CD4-positive, alpha-beta T cell (primary cell): Measurements from ENCODE around the gene RUFY2. TPM values are rescaled to one million over a fixed set of nuclear protein-coding genes. Genes with fewer than 3 reads are reported as not detected.

ENCODE experiments used
- ATAC-seq: fragments of 200-7000 bp; cut with Tn5 transposase; one replicate; pipeline ENCODE4 v1.10.0; 2022; ENCODE audit warnings: mild to moderate bottlenecking; ENCODE audit not compliant: poor library complexity
- CTCF ChIA-PET: fragments of 350-600 bp; sonication (Branson Sonifier 250); formaldehyde crosslinking; loops from one replicate; lab custom pipeline; 2021; ENCODE audit warnings: antibody characterized with exemption, inconsistent platforms; lab: Charles Lee
- POLR2A ChIA-PET: fragments of 350-600 bp; sonication (Branson Sonifier 250); formaldehyde crosslinking; loops from one replicate; lab custom pipeline; 2021; ENCODE audit warnings: antibody characterized with exemption, inconsistent platforms; lab: Charles Lee
- DNase-seq, 14 experiments: peaks; one replicate each; pipeline ENCODE4 v3.0.0-alpha.2; 2013 to 2020; ENCODE audit warnings: mixed read lengths in 2 of 14
- H3K27ac ChIP-seq, 2 donors: one replicate each; pipeline versions ENCODE4 v1.5.1 to v1.7.0; 2013; ENCODE audit warnings: low read length in 2 of 2, low read depth in 1 of 2, mild to moderate bottlenecking in 1 of 2
- H3K27me3 ChIP-seq, 2 experiments: 1 replicate in 1 of 2; 2 replicates in 1 of 2; pipeline versions ENCODE4 v1.6.1 to v1.7.0; 2013; ENCODE audit warnings: low read length in 2 of 2, control low read depth in 1 of 2, mild to moderate bottlenecking in 1 of 2, moderate library complexity in 1 of 2; ENCODE audit not compliant: insufficient read depth in 2 of 2, control insufficient read depth in 1 of 2
- H3K36me3 ChIP-seq: one replicate; pipeline ENCODE4 v1.6.1; 2013; ENCODE audit warnings: low read length, control low read depth; ENCODE audit not compliant: insufficient read depth
- H3K4me1 ChIP-seq: one replicate; pipeline ENCODE4 v1.6.1; 2013; ENCODE audit warnings: low read length, control low read depth; ENCODE audit not compliant: insufficient read depth
- H3K4me3 ChIP-seq: one replicate; pipeline ENCODE4 v1.5.1; 2013; ENCODE audit warnings: mild to moderate bottlenecking, low read length, moderate library complexity
- H3K9me3 ChIP-seq, 2 experiments: 1 replicate in 1 of 2; 2 replicates in 1 of 2; pipeline versions ENCODE4 v1.6.1 to v1.7.0; 2013; ENCODE audit warnings: low read length in 2 of 2, mild to moderate bottlenecking in 2 of 2, control low read depth in 1 of 2, moderate library complexity in 1 of 2; ENCODE audit not compliant: control insufficient read depth in 1 of 2, insufficient read depth in 1 of 2
- H3K27ac Mint-ChIP-seq: one replicate; pipeline ENCODE4 v1.8.0; 2020; ENCODE audit warnings: mixed read lengths
- H3K27me3 Mint-ChIP-seq: one replicate; pipeline ENCODE4 v1.8.0; 2021; ENCODE audit warnings: mixed read lengths
- H3K36me3 Mint-ChIP-seq: one replicate; pipeline ENCODE4 v1.8.0; 2021; ENCODE audit warnings: low read depth, mixed read lengths
- H3K4me1 Mint-ChIP-seq: one replicate; pipeline ENCODE4 v1.8.0; 2021; ENCODE audit warnings: low read depth, mixed read lengths
- H3K4me3 Mint-ChIP-seq: one replicate; pipeline ENCODE4 v1.8.0; 2020; ENCODE audit warnings: mild to moderate bottlenecking, mixed read lengths
- H3K9me3 Mint-ChIP-seq: one replicate; pipeline ENCODE4 v1.8.0; 2020; ENCODE audit warnings: mixed read lengths
- intact Hi-C, 2 experiments: fragments of 100-400 bp; cut with DNase I in 1 of 2; cut with micrococcal nuclease in 1 of 2; formaldehyde crosslinking; loops; one replicate each; pipeline versions ENCODE4 v1.15.1 to v1.9.0; 2023 to 2025; cut with DNase I, micrococcal nuclease
- total RNA-seq, 174 experiments: library from RNA in 2 of 174; stranded (reverse) in 2 of 174; gene quantifications; one replicate each; pipeline ENCODE4 v1.2.3 and lab custom pipeline; 2021 to 2026
- TF ChIP-seq, protein P1 (sequence below): fragments of 200-600 bp; IDR thresholded peaks from one replicate; pipeline ENCODE4 v1.8.0; 2022; ENCODE audit warnings: antibody characterized with exemption, mild to moderate bottlenecking

RUFY2 gene
- total RNA-seq, 2 experiments from 2014 or later = 10.7 to 14.8 TPM

DNA sequence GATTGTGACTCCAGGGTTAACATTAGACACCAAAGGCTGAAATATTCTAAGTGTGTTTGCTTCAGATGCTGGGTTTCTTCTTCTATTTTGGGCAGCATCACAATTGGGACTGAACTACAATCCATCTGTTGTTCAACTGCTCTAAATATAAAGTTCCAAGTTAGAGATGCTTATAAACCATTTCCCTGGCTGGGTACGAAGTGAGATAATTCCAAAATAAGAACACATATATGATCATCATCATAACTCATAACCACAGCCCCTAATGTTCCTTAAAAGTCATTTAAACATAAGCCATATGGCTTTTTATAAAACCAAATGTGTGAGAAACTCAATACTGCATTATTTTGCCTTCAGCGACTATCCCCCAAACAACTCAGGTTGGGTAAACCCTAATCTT lies 35.9 kb upstream of the RUFY2 start:
- no peaks in the 10 kb centered on the region for H3K4me1 ChIP-seq
- DNase-seq (no peak), ATAC-seq (no peak)
- H3K36me3 Mint-ChIP-seq = no peaks in the 10 kb centered on the region
- H3K4me3 ChIP-seq = no peak overlapping the region
- CTCF ChIA-PET = no interaction called here
- POLR2A ChIA-PET = no interaction called here
- intact Hi-C loops = no loop called here
- H3K27me3 ChIP-seq = no peaks in the 10 kb centered on the region
- H3K36me3 ChIP-seq = no peaks in the 10 kb centered on the region
- H3K4me1 Mint-ChIP-seq = no peaks in the 10 kb centered on the region
- H3K9me3 ChIP-seq = no peaks in the 10 kb centered on the region
- no peak overlapping the region for H3K27ac ChIP-seq
- no peaks in the 10 kb centered on the region for H3K9me3 Mint-ChIP-seq
- no peak overlapping the region for H3K4me3 Mint-ChIP-seq
- H3K27ac Mint-ChIP-seq = no peak overlapping the region
- H3K27me3 Mint-ChIP-seq = no peaks in the 10 kb centered on the region
- TF ChIP-seq, protein P1, sequence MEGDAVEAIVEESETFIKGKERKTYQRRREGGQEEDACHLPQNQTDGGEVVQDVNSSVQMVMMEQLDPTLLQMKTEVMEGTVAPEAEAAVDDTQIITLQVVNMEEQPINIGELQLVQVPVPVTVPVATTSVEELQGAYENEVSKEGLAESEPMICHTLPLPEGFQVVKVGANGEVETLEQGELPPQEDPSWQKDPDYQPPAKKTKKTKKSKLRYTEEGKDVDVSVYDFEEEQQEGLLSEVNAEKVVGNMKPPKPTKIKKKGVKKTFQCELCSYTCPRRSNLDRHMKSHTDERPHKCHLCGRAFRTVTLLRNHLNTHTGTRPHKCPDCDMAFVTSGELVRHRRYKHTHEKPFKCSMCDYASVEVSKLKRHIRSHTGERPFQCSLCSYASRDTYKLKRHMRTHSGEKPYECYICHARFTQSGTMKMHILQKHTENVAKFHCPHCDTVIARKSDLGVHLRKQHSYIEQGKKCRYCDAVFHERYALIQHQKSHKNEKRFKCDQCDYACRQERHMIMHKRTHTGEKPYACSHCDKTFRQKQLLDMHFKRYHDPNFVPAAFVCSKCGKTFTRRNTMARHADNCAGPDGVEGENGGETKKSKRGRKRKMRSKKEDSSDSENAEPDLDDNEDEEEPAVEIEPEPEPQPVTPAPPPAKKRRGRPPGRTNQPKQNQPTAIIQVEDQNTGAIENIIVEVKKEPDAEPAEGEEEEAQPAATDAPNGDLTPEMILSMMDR = no peak

DNA sequence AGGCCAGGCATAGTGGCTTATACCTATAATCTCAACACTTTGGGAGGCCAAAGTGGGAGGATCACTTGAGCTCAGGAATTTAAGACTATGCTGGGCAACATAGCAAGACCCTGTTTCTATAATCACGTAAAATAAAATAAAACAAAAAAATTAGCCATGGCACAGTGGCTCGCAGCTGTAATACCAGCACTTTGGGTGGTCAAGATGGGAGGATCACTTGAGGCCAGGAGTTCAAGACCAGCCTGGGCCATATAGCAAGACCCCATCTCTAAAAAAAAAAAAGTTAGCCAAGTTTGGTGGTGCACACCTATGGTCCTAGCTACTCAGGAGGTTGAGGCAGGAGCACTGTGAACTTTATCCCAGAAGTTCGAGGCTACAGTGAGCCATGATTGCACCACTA lies 33.8 kb upstream of the RUFY2 start:
- H3K9me3 Mint-ChIP-seq = no peaks in the 10 kb centered on the region
- Histone ChIP-seq H3K4me1 (no peaks in the 10 kb centered on the region), H3K9me3 (no peaks in the 10 kb centered on the region), H3K27ac (no peak overlapping the region), H3K36me3 (no peaks in the 10 kb centered on the region), H3K27me3 (no peaks in the 10 kb centered on the region), H3K4me3 (no peak overlapping the region)
- no peak overlapping the region for H3K4me3 Mint-ChIP-seq
- no peaks in the 10 kb centered on the region for H3K4me1 Mint-ChIP-seq
- ATAC-seq (no peak), DNase-seq (no peak)
- H3K27me3 Mint-ChIP-seq = no peaks in the 10 kb centered on the region
- TF ChIP-seq, protein P1 = no peak
- POLR2A ChIA-PET = no interaction called here
- CTCF ChIA-PET = interaction anchor here (0.5 to 1.5 kb wide), 2 partner anchors 34 kb away, joined by 3 read pairs; partner anchors contain the start of gene RUFY2
- H3K27ac Mint-ChIP-seq = no peak overlapping the region
- peaks cover 4% of the 10 kb centered on the region for H3K36me3 Mint-ChIP-seq
- intact Hi-C loops = no loop called here

DNA sequence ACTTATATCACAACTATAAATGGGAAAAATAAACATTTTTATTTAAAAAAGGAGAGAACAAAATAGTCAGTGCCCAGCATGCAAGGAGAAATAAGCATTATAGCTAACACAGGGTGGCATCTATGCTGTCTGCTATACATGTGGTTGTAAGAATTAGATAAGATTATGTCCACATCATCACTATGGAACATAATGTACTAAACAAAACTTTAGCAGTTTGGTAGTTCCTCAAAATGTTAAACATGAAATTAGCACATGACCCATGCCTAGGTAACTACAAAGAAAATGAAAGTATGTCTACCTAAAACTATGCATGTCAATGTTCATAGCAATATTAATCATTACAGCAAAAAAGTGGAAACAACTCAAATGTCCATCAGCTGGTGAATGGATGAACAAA lies 28.7 kb upstream of the RUFY2 start:
- H3K27me3 Mint-ChIP-seq = no peaks in the 10 kb centered on the region
- H3K4me3 Mint-ChIP-seq = no peak overlapping the region
- intact Hi-C loops = no loop called here
- H3K4me3 ChIP-seq = no peak overlapping the region
- H3K4me1 ChIP-seq = no peaks in the 10 kb centered on the region
- no peaks in the 10 kb centered on the region for H3K9me3 ChIP-seq
- TF ChIP-seq, protein P1 = no peak
- CTCF ChIA-PET = no interaction called here
- no peak overlapping the region for H3K27ac Mint-ChIP-seq
- H3K9me3 Mint-ChIP-seq = no peaks in the 10 kb centered on the region
- H3K27ac ChIP-seq = no peak overlapping the region
- H3K4me1 Mint-ChIP-seq = no peaks in the 10 kb centered on the region
- H3K36me3 Mint-ChIP-seq = peaks cover 4% of the 10 kb centered on the region
- H3K27me3 ChIP-seq = no peaks in the 10 kb centered on the region
- no peaks in the 10 kb centered on the region for H3K36me3 ChIP-seq
- ATAC-seq (no peak), DNase-seq (no peak)
- POLR2A ChIA-PET = no interaction called here
